ENCODE data around the gene RIN3. TPM values are rescaled to one million over a fixed set of nuclear protein-coding genes. Genes with fewer than 3 reads are reported as not detected.

RIN3 gene
- total RNA-seq, 1 experiment from 2014 or later = 1.5 TPM

DNA sequence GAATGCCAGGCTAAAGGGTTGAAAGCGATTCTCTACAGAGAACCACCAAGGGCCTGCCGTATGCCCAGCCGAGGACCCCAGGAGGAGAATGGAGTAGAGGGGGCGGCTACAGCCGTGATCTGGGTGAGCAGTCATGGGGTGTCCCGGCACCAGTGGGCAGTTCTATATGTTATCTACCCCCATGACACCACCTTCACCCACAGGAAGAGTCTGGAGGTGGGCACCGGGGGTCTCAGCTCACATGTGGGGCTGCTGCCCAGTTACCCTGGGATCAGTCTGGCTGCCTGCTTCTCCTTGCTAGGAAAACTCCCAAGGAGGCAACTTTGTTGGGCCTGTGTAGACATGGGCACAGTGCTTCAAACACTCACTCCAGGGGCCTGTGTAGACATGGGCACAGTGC, 135.5 kb downstream of the RIN3 start:
- Histone ChIP-seq H2BK20ac (ENCODE audit: low read depth, low read length, poor library complexity, severe bottlenecking) (no peak overlapping the region), H3K27ac (ENCODE audit: insufficient read length, low read depth, low read length) (no peak overlapping the region), H3K23ac (ENCODE audit: insufficient read length, low read depth, low read length) (no peak overlapping the region), H3K27me3 (ENCODE audit: insufficient read depth, low read length) (no peaks in the 10 kb centered on the region), H2AFZ (ENCODE audit: low read length) (no peak overlapping the region), H3K56ac (ENCODE audit: insufficient read length, low read depth, low read length) (no peak overlapping the region), H4K20me1 (ENCODE audit: control insufficient read depth, insufficient read depth, insufficient read length) (no peaks in the 10 kb centered on the region), H3K14ac (ENCODE audit: insufficient read depth, low read length) (no peak overlapping the region), H3K18ac (ENCODE audit: insufficient read length, low read depth, low read length) (no peak overlapping the region), H3T11ph (ENCODE audit: low read length) (no peak overlapping the region), H3K79me1 (ENCODE audit: insufficient read depth, low read depth, low read length, poor library complexity, severe bottlenecking) (no peaks in the 10 kb centered on the region), H3K79me2 (ENCODE audit: insufficient read depth, low read length) (no peaks in the 10 kb centered on the region), H3K4ac (ENCODE audit: low read depth, low read length) (no peak overlapping the region), H2BK15ac (ENCODE audit: low read depth, low read length) (no peak overlapping the region), H3K23me2 (ENCODE audit: insufficient read length, low read depth, low read length, poor library complexity, severe bottlenecking) (no peaks in the 10 kb centered on the region), H4K8ac (replicated peaks; ENCODE audit: insufficient read length, low read depth, low read length) (no peak overlapping the region), H3K4me2 (ENCODE audit: insufficient read depth, insufficient read length, low read length) (no peak overlapping the region), H3K4me1 (ENCODE audit: insufficient read depth, low read length) (no peaks in the 10 kb centered on the region), H2AK5ac (ENCODE audit: insufficient read length, low read length) (no peak overlapping the region), H2BK12ac (ENCODE audit: insufficient read length, low read depth, low read length) (no peak overlapping the region), H2BK5ac (ENCODE audit: insufficient read length, low read length) (no peak overlapping the region), H3K9me3 (ENCODE audit: control insufficient read depth, low read depth, low read length) (no peaks in the 10 kb centered on the region), H4K5ac (ENCODE audit: insufficient read length, low read depth, low read length) (no peak overlapping the region), H3K9ac (ENCODE audit: extremely low read depth, insufficient read length, low read length) (no peak overlapping the region), H4K91ac (ENCODE audit: insufficient read length, low read depth, low read length) (no peak overlapping the region), H2BK120ac (ENCODE audit: low read depth, low read length, poor library complexity, severe bottlenecking) (no peak overlapping the region)
- H3K4me3 Mint-ChIP-seq = no peak overlapping the region
- peaks cover 2% of the 10 kb centered on the region for H3K27me3 Mint-ChIP-seq (ENCODE audit: low read depth)
- H3K27ac Mint-ChIP-seq = peak overlapping the region in 1 of 3 experiments; percentile 90; a peak in 1 of 7 replicates
- peaks cover 0 to 6% (median 0%) of the 10 kb centered on the region in 3 experiments; a peak in 2 of 7 replicates for H3K36me3 Mint-ChIP-seq (ENCODE audit: insufficient read depth in 1 of 3, low read depth in 3 of 3)
- no CpG with 5 or more reads among the region's 7 CpGs for WGBS (ENCODE audit: extremely low coverage, insufficient read length, low lambda C conversion rate)
- H3K4me1 Mint-ChIP-seq = 0 out of 4 replicates have a peak, but pooled peaks cover 0 to 2% of the 10 kb centered on the region in 2 experiments
- H3K9me3 Mint-ChIP-seq = no peaks in the 10 kb centered on the region
- no peak for DNase-seq
- TF ChIP-seq, protein P1, sequence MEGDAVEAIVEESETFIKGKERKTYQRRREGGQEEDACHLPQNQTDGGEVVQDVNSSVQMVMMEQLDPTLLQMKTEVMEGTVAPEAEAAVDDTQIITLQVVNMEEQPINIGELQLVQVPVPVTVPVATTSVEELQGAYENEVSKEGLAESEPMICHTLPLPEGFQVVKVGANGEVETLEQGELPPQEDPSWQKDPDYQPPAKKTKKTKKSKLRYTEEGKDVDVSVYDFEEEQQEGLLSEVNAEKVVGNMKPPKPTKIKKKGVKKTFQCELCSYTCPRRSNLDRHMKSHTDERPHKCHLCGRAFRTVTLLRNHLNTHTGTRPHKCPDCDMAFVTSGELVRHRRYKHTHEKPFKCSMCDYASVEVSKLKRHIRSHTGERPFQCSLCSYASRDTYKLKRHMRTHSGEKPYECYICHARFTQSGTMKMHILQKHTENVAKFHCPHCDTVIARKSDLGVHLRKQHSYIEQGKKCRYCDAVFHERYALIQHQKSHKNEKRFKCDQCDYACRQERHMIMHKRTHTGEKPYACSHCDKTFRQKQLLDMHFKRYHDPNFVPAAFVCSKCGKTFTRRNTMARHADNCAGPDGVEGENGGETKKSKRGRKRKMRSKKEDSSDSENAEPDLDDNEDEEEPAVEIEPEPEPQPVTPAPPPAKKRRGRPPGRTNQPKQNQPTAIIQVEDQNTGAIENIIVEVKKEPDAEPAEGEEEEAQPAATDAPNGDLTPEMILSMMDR (conservative IDR thresholded peaks at IDR 0.05) = no peak
